ENCODE results near the gene CACNG7.
A peak's percentile ranks its signal among the peaks of the same experiment; 100 is the strongest.
"Not testable (repeated sequence)": the region's sequence is repeated elsewhere in the genome, so short reads cannot be mapped to it uniquely, and the experiment has no call there.

The CACNG7 gene

GRCh38 chr19:53906211-53907192 is 2.6 kb upstream of the CACNG7 start:
- peak in 1 of 2 experiments; percentile 7 for DNase-seq

- no peak for DNase-seq
Measured at GRCh38 chr19:53907193-53907581, 1.9 kb upstream of the CACNG7 start.

- no peak for DNase-seq
Measured at GRCh38 chr19:53907690-53908089, 1.4 kb upstream of the CACNG7 start.

GRCh38 chr19:53908106-53908934 is 758 bp upstream of the CACNG7 start:
- DNase-seq, result no peak

- no peak for DNase-seq
Measured at GRCh38 chr19:53909471-53910169, 542 bp downstream of the CACNG7 start.

DNA sequence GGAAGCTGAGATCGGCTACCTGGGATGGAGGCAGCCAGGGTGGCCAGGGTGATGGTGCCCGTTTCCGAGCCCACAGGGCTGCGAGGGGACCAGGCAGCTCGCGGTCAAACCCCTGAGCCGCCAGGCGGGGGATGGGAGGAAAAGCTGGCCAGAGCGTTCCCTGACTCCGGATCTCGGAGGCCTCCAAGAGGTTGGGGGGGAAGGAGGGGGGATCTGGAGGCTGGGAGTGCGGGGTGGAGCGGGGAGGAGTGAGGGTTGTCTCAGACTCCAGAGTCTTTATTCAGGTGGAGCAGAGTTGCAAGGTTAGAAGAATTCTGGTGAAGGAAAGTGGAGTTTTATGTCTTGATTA is 1.1 kb downstream of the CACNG7 start:
- DNase-seq, result no peak

DNA sequence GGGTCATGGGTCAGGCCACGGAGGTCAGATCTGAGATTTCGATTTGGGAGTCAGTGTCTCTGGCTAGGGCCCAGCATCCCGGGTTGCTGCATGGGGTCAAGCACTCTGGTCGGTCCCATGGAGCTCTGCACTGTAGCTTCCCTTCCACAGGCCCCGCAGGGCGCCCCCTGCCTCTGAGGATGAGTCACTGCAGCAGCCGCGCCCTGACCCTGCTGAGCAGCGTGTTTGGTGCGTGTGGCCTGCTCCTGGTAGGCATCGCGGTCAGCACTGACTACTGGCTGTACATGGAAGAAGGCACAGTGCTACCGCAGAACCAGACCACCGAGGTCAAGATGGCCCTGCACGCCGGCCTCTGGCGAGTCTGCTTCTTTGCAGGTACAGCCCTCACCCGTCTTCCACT is 3.6 kb downstream of the CACNG7 start:
- DNase-seq, result no peak

GRCh38 chr19:53915000-53915399 is 5.9 kb downstream of the CACNG7 start:
- no peak for DNase-seq

DNA sequence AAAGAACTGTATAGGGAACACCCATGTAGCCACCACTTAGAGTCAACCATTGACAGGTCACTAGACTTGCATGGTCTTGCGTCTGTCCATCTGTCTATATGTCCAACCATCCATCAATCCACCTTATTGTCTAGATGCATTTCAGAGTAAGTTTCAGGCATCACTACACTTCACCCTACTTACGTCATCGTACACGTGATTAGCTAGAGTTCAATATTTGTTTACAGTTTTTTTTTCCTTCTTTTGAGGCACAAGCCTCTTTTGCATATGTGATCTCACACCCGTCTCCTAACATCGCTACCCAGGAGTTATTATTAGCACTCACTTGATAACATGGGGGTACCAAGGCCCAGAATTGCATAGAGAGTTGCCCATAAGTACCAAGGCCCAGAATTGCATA is 6.9 kb downstream of the CACNG7 start:
- no peak for DNase-seq

DNA sequence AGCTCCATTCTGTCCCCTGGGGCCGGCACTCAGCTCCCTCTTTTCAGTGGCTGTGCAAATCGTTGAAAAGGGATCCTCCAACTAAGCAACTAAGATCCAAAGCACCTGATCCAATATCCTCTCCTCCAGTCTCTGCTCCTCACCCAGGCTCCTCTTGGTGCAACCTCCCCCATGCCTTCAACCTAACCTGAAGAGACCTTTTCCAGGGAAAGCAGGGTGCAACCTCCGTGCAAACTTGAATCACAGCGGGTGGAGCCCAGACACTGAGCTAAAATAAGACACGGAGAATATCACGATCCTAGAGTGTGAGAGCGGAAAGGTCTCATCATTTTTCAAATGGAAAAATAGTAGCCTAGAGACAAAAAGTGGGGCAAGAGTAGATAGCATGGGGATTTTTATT is 8.3 kb downstream of the CACNG7 start:
- no peak for DNase-seq

- peak in 1 of 2 experiments; percentile 24 for DNase-seq
Measured at GRCh38 chr19:53927739-53928138, 18.7 kb downstream of the CACNG7 start.

DNA sequence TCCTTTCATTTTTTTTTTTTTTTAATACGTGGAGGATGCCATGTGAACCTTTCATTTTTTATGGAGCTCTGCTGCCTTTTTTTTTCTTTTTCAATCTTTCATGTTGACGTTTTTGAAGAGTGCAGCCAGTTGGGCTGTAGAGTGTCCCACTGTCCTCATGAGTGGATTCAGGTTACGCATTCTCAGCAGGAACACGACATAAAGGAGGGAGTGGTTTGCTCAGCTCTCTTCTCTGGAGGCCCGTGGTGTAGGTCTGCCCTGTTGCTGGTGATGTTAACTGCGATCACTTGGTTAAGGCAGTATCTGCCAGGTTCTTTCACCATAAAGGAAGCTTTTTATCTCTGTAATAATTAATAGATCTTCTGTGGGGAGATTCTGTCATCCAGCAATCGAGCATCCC is 27.0 kb downstream of the CACNG7 start:
- no peak for DNase-seq

- DNase-seq, result no peak
Measured at GRCh38 chr19:53942001-53942786, 33.1 kb downstream of the CACNG7 start.

GRCh38 chr19:53944416-53944815 is 35.3 kb downstream of the CACNG7 start:
- no peak for DNase-seq

- DNase-seq, result no peak
Measured at GRCh38 chr19:53944933-53945332, 35.9 kb downstream of the CACNG7 start.

DNA sequence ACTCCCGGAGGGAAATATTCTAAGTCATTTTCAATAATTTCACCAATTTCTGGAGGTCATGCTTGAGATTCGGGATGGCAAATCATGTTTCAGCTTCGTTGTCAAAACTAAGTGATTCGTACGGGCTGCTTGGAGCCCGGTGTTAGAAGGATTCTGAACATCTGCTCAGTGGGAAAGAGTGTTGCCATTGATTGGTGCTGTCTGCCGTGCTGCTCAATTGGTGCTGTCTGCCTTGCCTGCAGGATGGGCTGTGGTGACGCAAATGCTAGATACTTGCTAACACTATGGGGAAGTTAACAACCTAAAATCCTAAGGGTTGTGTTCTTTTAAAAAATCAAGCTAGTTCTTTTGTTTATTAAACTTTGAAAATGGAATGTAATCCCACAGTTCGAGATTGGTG is 36.4 kb downstream of the CACNG7 start:
- DNase-seq, result no peak

GRCh38 chr19:53945998-53946397 is 36.9 kb downstream of the CACNG7 start:
- DNase-seq, result no peak

DNA sequence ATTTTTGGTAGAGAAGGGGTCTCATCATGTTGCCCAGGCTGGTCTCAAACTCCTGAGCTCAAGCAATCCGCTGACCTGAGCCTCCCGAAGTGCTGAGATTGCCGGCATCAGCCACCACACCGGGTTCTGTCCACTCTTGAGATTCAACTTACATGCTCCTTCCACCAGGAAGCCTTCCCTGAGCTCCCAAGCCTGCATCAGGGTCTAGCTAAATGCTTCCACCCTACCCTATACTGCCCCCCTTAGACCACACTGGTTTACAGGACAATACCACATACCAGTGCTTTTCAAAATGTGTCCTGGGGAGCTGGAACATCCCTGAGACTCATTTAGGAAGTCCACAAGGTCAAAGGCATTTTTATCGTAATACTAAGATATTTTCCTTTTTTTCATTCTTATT is 38.5 kb downstream of the CACNG7 start:
- no peak for DNase-seq

GRCh38 chr19:53948611-53949010 is 39.5 kb downstream of the CACNG7 start:
- not testable (repeated sequence) for DNase-seq

- no peak for DNase-seq
Measured at GRCh38 chr19:53951436-53951835, 42.4 kb downstream of the CACNG7 start.

DNA sequence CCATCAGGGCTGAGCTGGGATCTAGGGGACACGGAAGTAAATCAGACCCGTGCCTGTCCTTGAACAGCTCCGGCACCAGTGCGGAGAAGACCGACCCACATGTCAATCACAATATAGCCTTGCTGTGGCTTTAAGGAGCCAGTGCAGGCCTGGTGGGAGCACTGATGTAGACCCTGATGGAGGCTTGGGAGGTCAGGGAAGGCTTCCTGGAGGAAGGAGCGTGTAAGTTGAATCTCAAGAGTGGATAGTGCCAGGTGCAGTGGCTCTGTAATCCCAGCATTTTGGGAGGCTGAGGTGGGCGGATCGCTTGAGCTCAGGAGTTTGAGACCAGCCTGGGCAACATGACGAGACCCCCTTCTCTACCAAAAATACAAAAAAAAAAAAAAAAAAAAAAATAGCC is 42.9 kb downstream of the CACNG7 start:
- DNase-seq, result no peak

DNA sequence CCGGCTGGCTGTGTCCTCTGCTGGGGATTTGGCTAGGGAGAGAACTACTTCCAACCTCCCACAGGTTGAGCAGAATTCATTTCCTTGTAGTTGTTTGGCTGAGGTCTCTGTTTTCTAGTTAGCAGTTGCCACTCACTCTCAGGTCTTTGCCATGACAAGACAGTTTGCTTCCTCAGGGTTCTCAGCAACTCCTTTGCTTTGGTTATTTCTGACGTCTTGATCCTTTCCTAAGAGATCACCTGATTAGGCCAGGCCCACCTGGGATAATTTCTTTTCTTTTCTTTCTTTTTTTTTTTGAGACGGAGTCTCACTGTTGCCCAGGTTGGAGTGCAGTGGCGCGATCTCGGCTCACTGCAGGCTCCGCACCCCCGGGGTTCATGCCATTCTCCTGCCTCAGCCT is 44.3 kb downstream of the CACNG7 start:
- DNase-seq, result no peak
